Measurements from ENCODE around the gene HAL.
"Not testable (repeated sequence)": the region's sequence is repeated elsewhere in the genome, so short reads cannot be mapped to it uniquely, and the experiment has no call there.

The HAL gene

DNA sequence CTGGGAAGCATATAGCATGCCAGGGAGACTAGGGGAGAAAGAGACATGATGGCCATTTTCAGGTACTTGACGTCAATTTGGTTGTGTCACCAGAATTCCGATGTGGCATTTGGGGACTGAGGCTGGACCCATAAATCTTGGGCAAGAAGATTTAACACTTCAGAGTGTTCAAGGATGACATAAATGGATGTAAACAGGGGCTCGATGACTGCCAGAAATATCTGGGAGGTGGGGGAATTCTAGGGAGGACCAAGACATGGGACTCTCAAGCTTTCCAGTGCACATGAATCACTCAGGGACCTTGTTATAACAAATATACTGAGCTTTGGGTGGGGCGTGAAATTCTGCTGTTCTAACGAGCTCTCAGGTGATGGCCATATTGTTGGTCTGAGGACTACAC, 17.8 kb downstream of the HAL start:
- no peak for FAIRE-seq
- no peak for DNase-seq (ENCODE audit: low spot score)

- DNase-seq (ENCODE audit: low spot score) (no peak), FAIRE-seq (no peak)
These were observed 18.3 kb downstream of the HAL start for GRCh38 chr12:95977764-95978305.

- DNase-seq (ENCODE audit: low spot score) (peak; percentile 41), FAIRE-seq (no peak)
These were observed 19.7 kb downstream of the HAL start for GRCh38 chr12:95976416-95976832.

- DNase-seq (ENCODE audit: low spot score) (no peak), FAIRE-seq (no peak)
These were observed 20.7 kb downstream of the HAL start for GRCh38 chr12:95975491-95975890.

- FAIRE-seq: no peak
- DNase-seq (ENCODE audit: low spot score): no peak
These were observed 21.8 kb downstream of the HAL start for GRCh38 chr12:95974358-95974757.

GRCh38 chr12:95972832-95973456, 23.2 kb downstream of the HAL start:
- no peak for DNase-seq (ENCODE audit: low spot score)
- no peak for FAIRE-seq

GRCh38 chr12:95970905-95971304, 25.2 kb downstream of the HAL start:
- FAIRE-seq: no peak
- no peak for DNase-seq (ENCODE audit: low spot score)

- DNase-seq (ENCODE audit: low spot score); FAIRE-seq: not testable (repeated sequence)
These were observed 27.0 kb downstream of the HAL start for GRCh38 chr12:95969116-95969515.

GRCh38 chr12:95967301-95967700, 28.8 kb downstream of the HAL start:
- DNase-seq (ENCODE audit: low spot score): no peak
- FAIRE-seq: no peak

DNA sequence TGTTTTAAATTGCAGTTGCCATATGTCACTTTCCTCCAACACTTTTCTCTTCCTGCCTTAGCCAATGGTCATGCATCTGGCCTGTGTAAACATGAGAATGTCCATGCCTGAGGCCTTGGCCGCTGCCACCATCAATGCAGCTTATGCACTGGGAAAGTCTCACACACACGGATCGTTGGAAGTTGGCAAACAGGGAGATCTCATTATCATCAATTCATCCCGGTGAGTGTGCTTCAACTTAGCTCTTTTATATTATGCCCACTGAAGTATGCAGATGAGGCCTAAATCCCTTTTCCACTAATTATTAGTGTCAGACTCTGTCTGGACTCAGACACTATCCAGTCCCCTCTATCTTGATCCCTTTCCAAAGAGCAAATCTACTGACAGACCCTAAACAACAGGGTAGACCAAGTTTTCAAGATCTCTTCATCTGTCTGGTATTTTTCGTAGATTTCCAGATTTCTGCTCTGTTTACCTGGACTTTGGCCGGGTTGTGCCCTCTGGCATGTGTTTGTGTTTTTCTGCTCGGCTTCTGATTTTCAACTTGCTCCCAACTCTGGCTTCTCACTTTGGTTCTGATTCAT, 29.8 kb downstream of the HAL start:
- FAIRE-seq (no peak), DNase-seq (ENCODE audit: low spot score) (no peak)

GRCh38 chr12:95963096-95963495, 33.0 kb downstream of the HAL start:
- DNase-seq (ENCODE audit: low spot score) (no peak), FAIRE-seq (no peak)

GRCh38 chr12:95962222-95962621, 33.9 kb downstream of the HAL start:
- DNase-seq (ENCODE audit: low spot score) (no peak), FAIRE-seq (no peak)

- DNase-seq (ENCODE audit: low spot score) (no peak), FAIRE-seq (no peak)
These were observed 35.9 kb downstream of the HAL start for GRCh38 chr12:95960241-95960640.

GRCh38 chr12:95959107-95959506, 37.0 kb downstream of the HAL start:
- no peak for DNase-seq (ENCODE audit: low spot score)
- no peak for FAIRE-seq

GRCh38 chr12:95956557-95957145, 39.5 kb downstream of the HAL start:
- FAIRE-seq: no peak
- DNase-seq (ENCODE audit: low spot score): no peak

DNA sequence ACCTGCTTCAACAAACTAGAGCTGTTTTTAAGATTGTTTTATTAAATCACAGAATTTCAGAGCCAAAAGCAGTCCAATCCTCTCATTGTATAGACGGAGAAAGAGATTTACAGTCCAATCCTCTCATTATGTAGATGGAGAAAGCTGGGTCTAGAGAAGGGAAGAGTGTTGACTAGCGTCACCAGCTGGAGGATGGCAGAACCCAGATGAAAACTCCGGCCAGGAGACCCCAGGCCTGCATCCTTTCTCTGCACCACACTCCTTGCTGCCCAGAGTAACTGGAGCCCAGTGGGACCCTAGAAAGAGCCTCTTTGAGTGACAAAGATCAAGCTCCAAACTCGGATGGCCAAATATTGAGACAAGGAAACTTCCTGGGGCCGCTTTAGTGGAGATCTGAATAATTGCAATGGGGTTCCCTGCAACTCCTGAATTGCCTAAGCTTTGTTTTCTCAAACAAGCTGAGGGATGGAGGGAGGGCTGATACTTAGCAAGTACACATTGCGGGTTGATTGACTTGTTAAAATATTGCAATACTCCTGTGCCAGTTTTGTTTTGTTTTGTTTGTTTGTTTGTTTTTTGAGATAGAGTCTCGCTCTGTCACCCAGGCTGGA, 40.5 kb downstream of the HAL start:
- no peak for FAIRE-seq

GRCh38 chr12:95953000-95953399, 43.1 kb downstream of the HAL start:
- DNase-seq (ENCODE audit: low spot score) (no peak), FAIRE-seq (no peak)

More for the DNA sequence above, 40.5 kb downstream of the HAL start:
- no peak for DNase-seq (ENCODE audit: low spot score)

- no peak for FAIRE-seq
- DNase-seq (ENCODE audit: low spot score): no peak
These were observed 44.6 kb downstream of the HAL start for GRCh38 chr12:95951515-95951914.

GRCh38 chr12:95949477-95950206, 46.5 kb downstream of the HAL start:
- FAIRE-seq: no peak

DNA sequence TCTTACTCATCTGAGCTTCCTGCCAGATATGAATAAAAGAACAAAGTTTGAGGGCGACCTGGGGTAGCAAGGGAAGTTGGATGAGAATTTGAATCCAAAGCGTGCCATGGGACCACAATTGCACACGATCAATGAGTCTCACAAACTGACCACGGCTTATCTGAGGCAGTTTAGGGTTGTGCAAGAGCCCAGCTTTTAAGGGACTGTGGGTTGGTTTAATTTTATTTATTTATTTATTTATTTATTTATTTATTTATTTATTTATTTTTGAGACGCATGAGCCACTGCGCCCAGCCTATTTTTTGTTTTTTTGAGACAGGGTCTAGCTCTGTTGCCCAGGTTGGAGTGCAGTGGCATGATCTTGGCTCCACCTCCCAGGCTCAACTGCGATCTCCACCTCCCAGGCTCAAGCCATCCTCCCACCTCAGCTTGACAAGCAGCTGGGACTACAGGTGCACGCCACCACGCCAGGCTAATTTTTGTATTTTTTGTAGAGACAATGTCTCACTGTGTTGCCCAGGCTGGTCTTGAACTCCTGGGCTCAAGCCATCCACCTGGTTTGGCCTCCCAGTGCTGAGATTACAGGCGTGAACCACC, 51.9 kb downstream of the HAL start:
- FAIRE-seq (no peak), DNase-seq (ENCODE audit: low spot score) (no peak)

More at GRCh38 chr12:95949477-95950206, 46.5 kb downstream of the HAL start:
- no peak for DNase-seq (ENCODE audit: low spot score)

DNA sequence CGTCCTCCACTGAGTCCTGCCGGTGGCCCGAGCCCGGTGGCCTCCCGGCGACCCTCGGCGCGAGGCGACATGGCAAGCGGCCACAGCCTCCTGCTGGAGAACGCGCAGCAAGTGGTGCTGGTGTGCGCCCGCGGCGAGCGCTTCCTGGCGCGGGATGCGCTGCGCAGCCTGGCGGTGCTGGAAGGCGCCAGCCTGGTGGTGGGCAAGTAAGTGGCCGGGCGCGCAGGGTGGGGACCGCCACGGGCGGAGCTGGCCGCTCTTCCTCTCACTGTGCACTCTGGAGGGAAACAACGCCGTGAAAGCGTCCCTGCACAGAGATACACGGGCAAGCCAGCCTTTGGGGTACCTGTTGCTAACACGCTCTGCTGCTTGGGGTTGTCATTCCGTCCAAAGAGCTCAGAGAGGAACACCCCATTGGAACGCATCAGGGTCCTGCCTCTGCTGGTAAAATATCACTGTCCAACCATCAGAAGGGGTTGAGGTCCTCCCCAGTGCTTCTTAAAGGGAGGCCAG, 52.8 kb downstream of the HAL start, which contains the start of gene AMDHD1:
Gene AMDHD1 (plus strand): TSS at position 2 of the 513 bp plus-strand sequence. CDS start 68 bp downstream, at position 70.
- no peak for FAIRE-seq
- DNase-seq (ENCODE audit: low spot score): peak; percentile 74
